Transverse colon (tissue), 4 donors: ENCODE data around the gene EIF1. TPM values are rescaled to one million over a fixed set of nuclear protein-coding genes. Genes with fewer than 3 reads are reported as not detected.

Experiments used
- DNase-seq: peaks from one replicate; pipeline ENCODE4 v3.0.0-alpha.2; 2019
- H3K27ac ChIP-seq, 4 donors: fragments of 200-600 bp; sonication (generic); 2 replicates each; pipeline ENCODE4 v1.5.1; 2016 to 2018; ENCODE audit warnings: inconsistent platforms in 4 of 4
- H3K27me3 ChIP-seq: fragments of 200-600 bp; sonication (generic); 2 replicates; pipeline ENCODE4 v1.5.1; 2017; ENCODE audit warnings: inconsistent platforms
- H3K36me3 ChIP-seq, 4 donors: fragments of 200-600 bp; sonication (generic); 2 replicates each; pipeline ENCODE4 v1.5.1; 2017 to 2019; ENCODE audit warnings: inconsistent platforms in 4 of 4
- H3K4me1 ChIP-seq, 4 donors: fragments of 200-600 bp; sonication (generic); 2 replicates each; pipeline ENCODE4 v1.5.1; 2017 to 2020; ENCODE audit warnings: inconsistent platforms in 4 of 4
- H3K4me3 ChIP-seq, 4 donors: fragments of 200-600 bp; sonication (generic); 1 replicate in 1 of 4; 2 replicates in 3 of 4; pipeline versions ENCODE4 v1.5.1 to v1.6.1; 2017 to 2019; ENCODE audit warnings: inconsistent platforms in 4 of 4
- H3K9me3 ChIP-seq, 2 donors: fragments of 200-600 bp; sonication (generic); 2 replicates each; pipeline ENCODE4 v1.5.1; 2017 to 2019; ENCODE audit warnings: inconsistent platforms in 2 of 2
- CTCF ChIP-seq, 5 experiments: fragments of 200-600 bp in 3 of 5; fragments of 450-650 bp in 2 of 5; sonication (generic) in 3 of 5; IDR thresholded peaks; 1 replicate in 2 of 5; 2 replicates in 3 of 5; pipeline ENCODE4 v1.5.1; 2016 to 2017; ENCODE audit warnings: antibody characterized with exemption in 5 of 5, inconsistent platforms in 3 of 5, mild to moderate bottlenecking in 2 of 5, moderate library complexity in 1 of 5
- EP300 ChIP-seq: sonication (generic); formaldehyde crosslinking; IDR thresholded peaks from one replicate; pipeline ENCODE4 v1.6.1; 2017; ENCODE audit warnings: antibody characterized with exemption, low read depth
- POLR2A ChIP-seq: fragments of 450-650 bp; IDR thresholded peaks from one replicate; pipeline ENCODE4 v1.6.1; 2016; ENCODE audit warnings: antibody characterized with exemption, mild to moderate bottlenecking, moderate library complexity
- POLR2AphosphoS5 ChIP-seq, 3 donors: sonication (generic); formaldehyde crosslinking; IDR thresholded peaks; one replicate each; pipeline ENCODE4 v1.6.1; 2016; ENCODE audit warnings: antibody characterized with exemption in 3 of 3
- WGBS, 2 donors: methylation state at CpG; one replicate each; pipeline ENCODE4 v1.1.5; 2018; ENCODE audit warnings: low coverage in 1 of 2; 5-methylcytosine and 5-hydroxymethylcytosine counted together
- in situ Hi-C, 4 donors: fragments of 200-750 bp; cut with MboI; loops; one replicate each; pipeline versions ENCODE4 v1.15.0 to v1.15.1; 2017; ENCODE audit warnings: low sequenced_read_pairs in 3 of 4, low pct_ligation_motif_present in 1 of 4, low pct_unique_long_range_greater_than_20kb in 1 of 4
- intact Hi-C: fragments of 100-400 bp; cut with DNase I; formaldehyde crosslinking; loops from one replicate; pipeline ENCODE4 v1.15.1; 2023; ENCODE audit warnings: low total_unique reads
- total RNA-seq, 4 donors: library from RNA; depleted of rRNA; stranded (reverse); fragments of >200 nt; gene quantifications; one replicate each; pipeline ENCODE4 v1.1.0, GENCODE V29; 2016

The EIF1 gene
- total RNA-seq, 4 donors from 2014 or later, result 93.3 to 520 (median 241) TPM

- WGBS, 2 donors, result 3% methylated on average over 19 of the region's 23 CpGs; no CpG with 5 or more reads in 1 of the 2 donors
- Histone ChIP-seq H3K4me1 (peaks cover 10 to 25% (median 17%) of the 10 kb centered on the region in 4 donors), H3K9me3 (no peaks in the 10 kb centered on the region), H3K4me3 (peak overlapping the region; percentile 4 to 48 (median 27)), H3K36me3 (no peaks in the 10 kb centered on the region), H3K27me3 (peaks cover 78% of the 10 kb centered on the region), H3K27ac (no peak overlapping the region)
- TF ChIP-seq CTCF (IDR thresholded peaks at IDR 0.05) (no peak), POLR2AphosphoS5 (IDR thresholded peaks at IDR 0.05) (no peak), EP300 (no peak), POLR2A (no peak)
- in situ Hi-C loops (loop anchor here (5.0 to 25.0 kb wide), 4 partner anchors 67 to 352 kb away; partner anchors contain the start of gene ZNF385C (in 1 of the 4)), intact Hi-C loops (loop anchor here (10.0 kb wide), 1 partner anchor 150 kb away; no protein-coding TSS in a partner anchor)
- no peak for DNase-seq
Measured at GRCh38 chr17:41734949-41735313, 46.2 kb downstream of the EIF1 start.

- no peak for DNase-seq
- Histone ChIP-seq H3K27ac (no peak overlapping the region), H3K4me3 (no peak overlapping the region), H3K27me3 (peaks cover 70% of the 10 kb centered on the region), H3K36me3 (no peaks in the 10 kb centered on the region), H3K9me3 (no peaks in the 10 kb centered on the region), H3K4me1 (peaks cover 10 to 25% (median 17%) of the 10 kb centered on the region in 4 donors)
- TF ChIP-seq POLR2AphosphoS5 (IDR thresholded peaks at IDR 0.05), result no peak
- TF ChIP-seq CTCF (IDR thresholded peaks at IDR 0.05), result no peak
- TF ChIP-seq EP300, result no peak
- TF ChIP-seq POLR2A, result no peak
- 79 to 89% methylated on average over 3 to 4 of the region's 4 CpGs for WGBS, 2 donors
- intact Hi-C loops (loop anchor here (2.0 to 10.0 kb wide), 2 partner anchors 67 to 149 kb away; no protein-coding TSS in a partner anchor), in situ Hi-C loops (loop anchor here (5.0 to 25.0 kb wide), 4 partner anchors 67 to 352 kb away; partner anchors contain the start of gene ZNF385C (in 1 of the 4))
Measured at GRCh38 chr17:41735744-41736143, 47.1 kb downstream of the EIF1 start.

- DNase-seq, result no peak
- H3K4me1 ChIP-seq, result peaks cover 10 to 25% (median 17%) of the 10 kb centered on the region in 4 donors
- 66 to 71% methylated on average over 13 to 17 of the region's 17 CpGs for WGBS, 2 donors
- H3K4me3 ChIP-seq, result no peak overlapping the region
- intact Hi-C loops (loop anchor here (2.0 to 10.0 kb wide), 2 partner anchors 66 to 148 kb away; no protein-coding TSS in a partner anchor), in situ Hi-C loops (loop anchor here (5.0 to 25.0 kb wide), 4 partner anchors 65 to 350 kb away; partner anchors contain the start of gene ZNF385C (in 1 of the 4))
- TF ChIP-seq POLR2A (no peak), POLR2AphosphoS5 (IDR thresholded peaks at IDR 0.05) (no peak), EP300 (no peak), CTCF (IDR thresholded peaks at IDR 0.05) (no peak)
- H3K27ac ChIP-seq, result no peak overlapping the region
- peaks cover 58% of the 10 kb centered on the region for H3K27me3 ChIP-seq
- no peaks in the 10 kb centered on the region for H3K36me3 ChIP-seq
- H3K9me3 ChIP-seq, result no peaks in the 10 kb centered on the region
Measured at GRCh38 chr17:41736983-41737679, 48.4 kb downstream of the EIF1 start.

GRCh38 chr17:41737680-41738023 lies 49.0 kb downstream of the EIF1 start:
- Histone ChIP-seq H3K27me3 (peaks cover 52% of the 10 kb centered on the region), H3K4me1 (peaks cover 10 to 25% (median 17%) of the 10 kb centered on the region in 4 donors), H3K36me3 (no peaks in the 10 kb centered on the region), H3K27ac (no peak overlapping the region), H3K9me3 (no peaks in the 10 kb centered on the region), H3K4me3 (no peak overlapping the region)
- no peak for DNase-seq
- intact Hi-C loops (loop anchor here (2.0 to 10.0 kb wide), 2 partner anchors 65 to 147 kb away; no protein-coding TSS in a partner anchor), in situ Hi-C loops (loop anchor here (5.0 to 25.0 kb wide), 4 partner anchors 65 to 350 kb away; partner anchors contain the start of gene ZNF385C (in 1 of the 4))
- TF ChIP-seq EP300, result no peak
- TF ChIP-seq CTCF (IDR thresholded peaks at IDR 0.05), result no peak
- TF ChIP-seq POLR2A, result no peak
- TF ChIP-seq POLR2AphosphoS5 (IDR thresholded peaks at IDR 0.05), result no peak
- WGBS, 2 donors, result 49% methylated on average over 5 of the region's 5 CpGs; no CpG with 5 or more reads in 1 of the 2 donors
